Amniotic stem cell (primary cell): Measurements from ENCODE around the gene TRIP13.

ENCODE experiments used
- DNase-seq: peaks from one replicate; lab custom pipeline; 2025; lab: John Stamatoyannopoulos, UW

The TRIP13 gene

GRCh38 chr5:854966-855743 lies 37.5 kb upstream of the TRIP13 start:
- no peak for DNase-seq

- no peak for DNase-seq
Measured at GRCh38 chr5:855771-856530, 36.7 kb upstream of the TRIP13 start.

- DNase-seq = no peak
Measured at GRCh38 chr5:856531-857425, 35.9 kb upstream of the TRIP13 start.

- DNase-seq = no peak
Measured at GRCh38 chr5:858726-859125, 34.0 kb upstream of the TRIP13 start.

GRCh38 chr5:859391-859790 lies 33.3 kb upstream of the TRIP13 start:
- no peak for DNase-seq

- no peak for DNase-seq
Measured at GRCh38 chr5:859798-860296, 32.8 kb upstream of the TRIP13 start.

GRCh38 chr5:860506-861150 lies 32.1 kb upstream of the TRIP13 start:
- DNase-seq = no peak

GRCh38 chr5:861442-862366 lies 31.0 kb upstream of the TRIP13 start:
- no peak for DNase-seq

- no peak for DNase-seq
Measured at GRCh38 chr5:862367-863243, 30.1 kb upstream of the TRIP13 start.

- DNase-seq = no peak
Measured at GRCh38 chr5:863244-863805, 29.4 kb upstream of the TRIP13 start.

- no peak for DNase-seq
Measured at GRCh38 chr5:864492-865167, 28.1 kb upstream of the TRIP13 start.

- DNase-seq = no peak
Measured at GRCh38 chr5:865168-865521, 27.5 kb upstream of the TRIP13 start.

- DNase-seq = no peak
Measured at GRCh38 chr5:865771-866170, 26.9 kb upstream of the TRIP13 start.

GRCh38 chr5:867300-867870 lies 25.3 kb upstream of the TRIP13 start:
- no peak for DNase-seq

GRCh38 chr5:868428-869135 lies 24.1 kb upstream of the TRIP13 start:
- DNase-seq = no peak

- DNase-seq = no peak
Measured at GRCh38 chr5:870956-871355, 21.7 kb upstream of the TRIP13 start.

- DNase-seq = no peak
Measured at GRCh38 chr5:871596-872298, 20.9 kb upstream of the TRIP13 start.
